Trophoblast cell (in vitro differentiated cells and primary cell): Measurements from ENCODE around the gene MACROD2.
A peak's percentile ranks its signal among the peaks of the same experiment; 100 is the strongest.

ENCODE experiments used
- DNase-seq, 2 donors: peaks; one replicate each; pipeline ENCODE4 v3.0.0-alpha.2; 2016
- H2AFZ ChIP-seq: 2 replicates; pipeline ENCODE4 v1.6.1; 2013; ENCODE audit warnings: low read length, moderate library complexity, mild to moderate bottlenecking; ENCODE audit not compliant: insufficient read depth, poor library complexity
- H2AK5ac ChIP-seq: 2 replicates; pipeline ENCODE4 v1.6.1; 2013; ENCODE audit warnings: mild to moderate bottlenecking, low read length
- H2BK120ac ChIP-seq: 2 replicates; pipeline ENCODE4 v1.6.1; 2013; ENCODE audit warnings: low read length, mild to moderate bottlenecking, moderate library complexity; ENCODE audit not compliant: insufficient read depth, poor library complexity
- H2BK12ac ChIP-seq: 2 replicates; pipeline ENCODE4 v1.6.1; 2013; ENCODE audit warnings: mild to moderate bottlenecking, low read length, moderate library complexity
- H2BK5ac ChIP-seq: 2 replicates; pipeline ENCODE4 v1.6.1; 2013; ENCODE audit warnings: low read length, low read depth, moderate library complexity, mild to moderate bottlenecking; ENCODE audit not compliant: poor library complexity
- H3K14ac ChIP-seq: 2 replicates; pipeline ENCODE4 v1.6.1; 2013; ENCODE audit warnings: mild to moderate bottlenecking, low read length
- H3K18ac ChIP-seq: 2 replicates; pipeline ENCODE4 v1.6.1; 2013; ENCODE audit warnings: mild to moderate bottlenecking, low read length
- H3K23ac ChIP-seq: 2 replicates; pipeline ENCODE4 v1.6.1; 2013; ENCODE audit warnings: low read length
- H3K27ac ChIP-seq: 2 replicates; pipeline ENCODE4 v1.5.1; 2013; ENCODE audit warnings: low read depth, mild to moderate bottlenecking, inconsistent platforms, low read length, moderate library complexity
- H3K27me3 ChIP-seq: 2 replicates; pipeline ENCODE4 v1.6.1; 2013; ENCODE audit warnings: inconsistent platforms, mild to moderate bottlenecking, low read length, moderate library complexity; ENCODE audit not compliant: insufficient read depth
- H3K36me3 ChIP-seq, 2 experiments: 1 replicate in 1 of 2; 2 replicates in 1 of 2; pipeline ENCODE4 v1.6.1; 2013; ENCODE audit warnings: low read length in 2 of 2, mild to moderate bottlenecking in 2 of 2, moderate library complexity in 1 of 2; ENCODE audit not compliant: insufficient read depth in 2 of 2, control insufficient read depth in 1 of 2
- H3K4ac ChIP-seq: 2 replicates; pipeline ENCODE4 v1.6.1; 2013; ENCODE audit warnings: low read depth, mild to moderate bottlenecking, low read length, moderate library complexity
- H3K4me1 ChIP-seq, 2 experiments: 1 replicate in 1 of 2; 2 replicates in 1 of 2; pipeline ENCODE4 v1.6.1; 2013; ENCODE audit warnings: low read length in 2 of 2, mild to moderate bottlenecking in 2 of 2, moderate library complexity in 1 of 2; ENCODE audit not compliant: insufficient read depth in 2 of 2, control insufficient read depth in 1 of 2
- H3K4me2 ChIP-seq: 2 replicates; pipeline ENCODE4 v1.6.1; 2013; ENCODE audit warnings: inconsistent platforms, mild to moderate bottlenecking, low read length, moderate library complexity
- H3K4me3 ChIP-seq: 2 replicates; pipeline ENCODE4 v1.5.1; 2013; ENCODE audit warnings: mild to moderate bottlenecking, low read depth, low read length, inconsistent platforms
- H3K79me1 ChIP-seq: one replicate; pipeline ENCODE4 v1.6.1; 2013; ENCODE audit warnings: low read length
- H3K79me2 ChIP-seq: 2 replicates; pipeline ENCODE4 v1.6.1; 2013; ENCODE audit warnings: low read length, mild to moderate bottlenecking; ENCODE audit not compliant: control insufficient read depth, insufficient read depth, poor library complexity
- H3K9ac ChIP-seq: 2 replicates; pipeline ENCODE4 v1.6.1; 2013; ENCODE audit warnings: mild to moderate bottlenecking, low read length
- H3K9me3 ChIP-seq: 2 replicates; pipeline ENCODE4 v1.6.1; 2013; ENCODE audit warnings: low read depth, mild to moderate bottlenecking, control low read depth, inconsistent platforms, low read length; ENCODE audit not compliant: insufficient read depth
- H4K12ac ChIP-seq: 2 replicates; pipeline ENCODE4 v1.6.1; 2013; ENCODE audit warnings: low read depth, mild to moderate bottlenecking, low read length, moderate library complexity
- H4K8ac ChIP-seq: 2 replicates; pipeline ENCODE4 v1.6.1; 2013; ENCODE audit warnings: low read depth, mild to moderate bottlenecking, low read length, moderate library complexity
- H4K91ac ChIP-seq: one replicate; pipeline ENCODE4 v1.6.1; 2013; ENCODE audit warnings: low read depth, mild to moderate bottlenecking, low read length, moderate library complexity
- WGBS: extraction: QIAGEN DNeasy Blood & Tissue Kit; methylation state at CpG from one replicate; pipeline ENCODE4 v1.1.7; 2013; ENCODE audit warnings: missing lambda C conversion rate; ENCODE audit not compliant: insufficient read length, insufficient coverage; ENCODE audit errors: extremely low coverage; 5-methylcytosine and 5-hydroxymethylcytosine counted together

The MACROD2 gene

DNA sequence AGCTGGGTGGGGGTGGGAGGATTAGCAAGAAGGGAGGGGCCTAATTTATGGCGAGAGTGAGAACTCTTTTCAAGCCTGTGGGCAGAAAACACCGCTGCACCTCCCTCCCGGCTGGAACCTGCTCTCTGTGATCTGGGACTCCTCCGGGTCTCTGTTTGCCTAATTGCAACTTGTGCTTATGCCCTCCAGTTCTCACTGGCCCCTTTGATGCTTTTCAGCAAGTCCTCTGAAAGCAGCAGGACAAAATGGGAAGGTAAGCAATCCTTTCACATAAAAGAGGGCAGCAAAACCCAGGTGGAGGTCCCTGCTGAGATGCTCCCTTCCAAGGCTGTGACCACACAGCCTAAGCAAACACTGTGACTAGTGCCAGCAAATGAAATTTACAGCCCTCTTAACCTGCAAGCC lies 865.1 kb downstream of the MACROD2 start:
- Histone ChIP-seq H4K12ac (no peak overlapping the region), H2AK5ac (no peak overlapping the region), H3K36me3 (no peaks in the 10 kb centered on the region), H3K4me3 (no peak overlapping the region), H2BK5ac (no peak overlapping the region), H3K18ac (no peak overlapping the region), H3K9me3 (no peaks in the 10 kb centered on the region), H2BK12ac (no peak overlapping the region), H3K14ac (no peak overlapping the region), H2BK120ac (no peak overlapping the region), H3K27me3 (no peaks in the 10 kb centered on the region), H3K27ac (no peak overlapping the region), H3K23ac (no peak overlapping the region), H3K79me1 (no peaks in the 10 kb centered on the region), H3K9ac (no peak overlapping the region), H4K91ac (no peak overlapping the region), H4K8ac (no peak overlapping the region), H3K4me1 (no peaks in the 10 kb centered on the region), H3K4ac (no peak overlapping the region), H3K4me2 (no peak overlapping the region), H3K79me2 (no peaks in the 10 kb centered on the region), H2AFZ (no peak overlapping the region)
- no CpG with 5 or more reads among the region's 4 CpGs for WGBS
- no peak for DNase-seq

DNA sequence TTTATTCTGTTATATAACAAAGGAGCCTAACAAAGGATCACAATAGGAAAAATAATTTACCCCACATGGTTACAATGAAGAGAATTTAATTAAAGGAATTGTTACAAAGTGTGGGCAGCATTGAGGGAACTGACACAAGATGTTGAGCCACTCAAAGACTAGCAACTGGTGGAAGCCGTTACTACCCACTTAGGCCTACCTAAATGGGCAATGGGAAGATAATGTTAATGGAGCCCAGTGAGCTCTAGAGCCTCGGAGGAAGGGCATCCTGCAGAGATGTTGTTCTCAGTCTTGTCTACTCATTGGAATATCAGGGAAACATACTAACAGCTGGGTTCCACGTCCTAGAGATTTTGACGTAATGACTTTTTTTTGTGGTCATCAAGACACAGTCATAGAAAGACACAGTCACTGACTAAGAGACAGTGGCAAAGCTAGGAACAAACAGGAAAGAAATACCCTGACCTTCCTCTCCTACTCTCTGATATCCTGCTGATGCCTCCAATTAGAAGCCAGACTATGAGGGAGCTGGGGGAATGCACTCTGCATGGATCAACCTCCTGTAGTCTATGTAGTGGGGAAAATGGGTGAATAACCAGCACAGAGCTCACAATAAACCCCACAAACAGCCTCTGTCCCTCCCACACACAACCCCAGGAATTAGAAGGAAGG lies 865.8 kb downstream of the MACROD2 start:
- H3K27ac ChIP-seq, result no peak overlapping the region
- H3K23ac ChIP-seq, result no peak overlapping the region
- no peak overlapping the region for H3K9ac ChIP-seq
- no peak overlapping the region for H2AK5ac ChIP-seq
- H2BK5ac ChIP-seq, result no peak overlapping the region
- H4K8ac ChIP-seq, result no peak overlapping the region
- no peak overlapping the region for H2AFZ ChIP-seq
- H3K79me1 ChIP-seq, result no peaks in the 10 kb centered on the region
- H3K4me2 ChIP-seq, result no peak overlapping the region
- H3K36me3 ChIP-seq, result no peaks in the 10 kb centered on the region
- no peak overlapping the region for H4K12ac ChIP-seq
- H3K27me3 ChIP-seq, result no peaks in the 10 kb centered on the region
- H3K18ac ChIP-seq, result no peak overlapping the region
- no peak overlapping the region for H3K14ac ChIP-seq
- WGBS, result no CpG with 5 or more reads among the region's 4 CpGs
- no peak overlapping the region for H2BK12ac ChIP-seq
- H2BK120ac ChIP-seq, result no peak overlapping the region
- no peak for DNase-seq
- no peak overlapping the region for H4K91ac ChIP-seq
- H3K4me1 ChIP-seq, result no peaks in the 10 kb centered on the region
- no peak overlapping the region for H3K4me3 ChIP-seq
- H3K9me3 ChIP-seq, result no peaks in the 10 kb centered on the region
- no peaks in the 10 kb centered on the region for H3K79me2 ChIP-seq
- H3K4ac ChIP-seq, result no peak overlapping the region

DNA sequence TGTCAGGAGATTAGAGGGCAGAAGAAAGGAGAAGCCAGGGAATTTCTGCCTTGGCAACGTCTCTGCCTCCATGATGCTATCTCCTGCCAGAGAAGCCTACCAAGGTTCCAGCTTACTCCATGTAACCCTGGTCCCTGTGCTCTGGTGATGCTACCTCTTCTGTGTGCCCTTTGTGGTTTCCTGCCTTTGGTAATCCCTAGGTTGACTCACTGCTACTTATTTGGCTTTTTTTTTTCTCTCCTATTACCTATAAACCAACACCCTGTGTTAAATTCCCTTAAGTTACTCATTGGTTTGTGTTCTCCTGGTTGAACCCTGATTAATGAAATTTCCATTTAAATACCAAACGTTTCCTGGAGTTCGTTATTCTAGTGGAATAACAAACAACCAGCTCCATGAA lies 869.9 kb downstream of the MACROD2 start:
- WGBS, result no CpG with 5 or more reads among the region's 3 CpGs
- H2BK120ac ChIP-seq, result no peak overlapping the region

DNA sequence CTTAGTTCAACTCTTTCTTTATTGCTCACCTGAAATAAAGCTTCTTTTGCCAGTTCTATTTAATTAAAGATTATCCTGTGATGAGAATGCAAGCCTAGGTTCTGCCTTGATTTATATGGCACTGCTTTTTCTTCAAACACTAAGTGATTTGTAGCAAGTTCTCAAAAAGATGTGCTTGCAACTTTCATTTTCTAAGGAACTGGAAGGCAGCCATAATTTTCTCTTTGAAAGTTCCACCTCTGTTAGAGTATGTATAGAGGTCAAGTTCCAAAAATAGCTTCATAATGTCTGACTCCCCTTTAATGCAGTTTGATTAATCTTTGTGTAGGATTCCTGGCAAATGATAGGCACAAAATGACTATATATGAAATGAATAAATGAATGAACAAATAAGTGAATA lies 870.4 kb downstream of the MACROD2 start:
- no peak overlapping the region for H2BK5ac ChIP-seq
- no peaks in the 10 kb centered on the region for H3K36me3 ChIP-seq
- no peak overlapping the region for H4K91ac ChIP-seq
- H4K12ac ChIP-seq, result no peak overlapping the region
- no peak overlapping the region for H3K23ac ChIP-seq
- H3K27me3 ChIP-seq, result no peaks in the 10 kb centered on the region
- H2BK120ac ChIP-seq, result no peak overlapping the region
- no peak overlapping the region for H2AFZ ChIP-seq
- H3K18ac ChIP-seq, result no peak overlapping the region
- no peak overlapping the region for H2AK5ac ChIP-seq
- no peaks in the 10 kb centered on the region for H3K9me3 ChIP-seq
- no peaks in the 10 kb centered on the region for H3K79me2 ChIP-seq
- DNase-seq, result no peak
- no peak overlapping the region for H3K9ac ChIP-seq
- no peak overlapping the region for H3K4me3 ChIP-seq
- no peaks in the 10 kb centered on the region for H3K4me1 ChIP-seq
- H4K8ac ChIP-seq, result no peak overlapping the region
- H3K14ac ChIP-seq, result no peak overlapping the region
- no peak overlapping the region for H2BK12ac ChIP-seq
- H3K79me1 ChIP-seq, result no peaks in the 10 kb centered on the region
- no peak overlapping the region for H3K4me2 ChIP-seq
- no peak overlapping the region for H3K4ac ChIP-seq
- no peak overlapping the region for H3K27ac ChIP-seq

More for the DNA sequence above, 869.9 kb downstream of the MACROD2 start:
- no peak overlapping the region for H2BK12ac ChIP-seq
- no peak overlapping the region for H2BK5ac ChIP-seq
- no peak overlapping the region for H4K91ac ChIP-seq
- H3K36me3 ChIP-seq, result no peaks in the 10 kb centered on the region
- H3K4me2 ChIP-seq, result no peak overlapping the region
- H3K79me2 ChIP-seq, result no peaks in the 10 kb centered on the region
- H3K27ac ChIP-seq, result no peak overlapping the region
- H3K4me1 ChIP-seq, result no peaks in the 10 kb centered on the region
- no peaks in the 10 kb centered on the region for H3K9me3 ChIP-seq
- no peak overlapping the region for H3K9ac ChIP-seq
- no peaks in the 10 kb centered on the region for H3K79me1 ChIP-seq
- no peaks in the 10 kb centered on the region for H3K27me3 ChIP-seq
- H2AFZ ChIP-seq, result no peak overlapping the region
- H4K12ac ChIP-seq, result no peak overlapping the region
- no peak overlapping the region for H2AK5ac ChIP-seq
- H3K4me3 ChIP-seq, result peak overlapping the region; percentile 15
- H3K14ac ChIP-seq, result no peak overlapping the region
- H3K18ac ChIP-seq, result no peak overlapping the region
- DNase-seq, result no peak
- H4K8ac ChIP-seq, result no peak overlapping the region
- no peak overlapping the region for H3K4ac ChIP-seq
- H3K23ac ChIP-seq, result peak overlapping the region; percentile 53
